GM21526 (cell line): ENCODE measurements around the gene ELN.
"Not testable (repeated sequence)": the region's sequence is repeated elsewhere in the genome, so short reads cannot be mapped to it uniquely, and the experiment has no call there.

Experiments used
- ATAC-seq: cut with Tn5 transposase; IDR thresholded peaks from one replicate; pipeline ENCODE4 v1.9.1; 2021; ENCODE audit warnings: moderate library complexity; ENCODE audit not compliant: unreplicated experiment, low FRiP score

The ELN gene

DNA sequence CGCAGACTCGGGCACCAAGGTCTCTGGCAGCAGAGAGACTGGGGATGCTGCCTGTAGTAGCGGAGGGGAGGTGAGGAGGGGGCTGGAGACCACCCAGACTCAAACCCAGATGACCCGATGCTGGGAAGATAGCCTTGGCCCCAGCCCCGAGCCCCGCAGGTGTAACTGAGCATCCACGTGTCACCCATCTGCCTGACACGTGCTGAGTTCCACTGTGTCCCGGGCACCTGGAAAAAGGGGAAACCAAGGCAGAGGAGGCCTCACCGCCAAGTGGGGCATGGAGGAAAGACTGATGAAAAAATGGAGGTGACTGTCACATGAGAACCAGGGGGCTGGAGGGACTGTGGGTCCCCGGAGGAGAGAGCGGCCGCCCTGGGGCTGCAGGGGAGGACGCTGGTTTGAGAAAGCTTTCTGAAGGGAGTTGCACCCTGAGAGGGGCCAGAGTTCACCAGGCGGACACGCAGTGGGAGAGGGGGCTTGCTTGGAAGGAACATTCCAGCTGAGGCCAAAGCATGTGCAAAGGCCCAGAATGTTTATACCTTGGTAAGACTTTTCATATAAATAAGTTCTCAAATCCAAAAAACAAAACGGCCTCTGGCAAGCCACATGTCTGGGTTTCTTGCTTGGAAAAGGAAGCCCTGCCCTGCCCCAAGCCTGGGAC lies 27.4 kb upstream of the ELN start:
- ATAC-seq = no peak

GRCh38 chr7:74001150-74001494 lies 26.9 kb upstream of the ELN start:
- no peak for ATAC-seq

DNA sequence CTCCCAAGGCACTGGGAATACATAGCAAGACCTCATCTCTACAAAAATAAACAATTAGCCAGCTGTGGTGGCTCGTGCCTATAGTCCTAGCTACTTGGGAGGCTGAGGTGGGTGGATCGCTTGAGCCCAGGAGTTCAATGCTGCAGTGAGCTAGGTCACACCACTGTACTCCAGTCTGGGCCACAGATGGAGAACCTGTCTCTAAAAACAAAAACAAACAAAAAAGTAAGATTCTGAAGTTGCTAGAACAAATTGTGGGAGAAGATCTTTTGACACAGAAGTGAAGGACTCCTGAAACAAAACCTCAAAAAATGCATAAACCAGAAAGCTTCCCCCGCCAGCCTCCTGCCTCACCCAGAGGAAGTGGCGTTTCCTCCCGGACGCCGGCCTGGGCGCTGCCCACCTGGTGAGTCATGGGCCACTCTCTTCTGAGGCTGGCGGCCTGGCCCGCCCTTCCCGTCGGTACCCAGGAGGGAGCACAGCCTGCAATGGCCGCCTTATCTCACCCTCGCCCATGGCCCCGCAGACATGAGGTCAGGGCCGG lies 25.4 kb upstream of the ELN start:
- ATAC-seq = no peak

DNA sequence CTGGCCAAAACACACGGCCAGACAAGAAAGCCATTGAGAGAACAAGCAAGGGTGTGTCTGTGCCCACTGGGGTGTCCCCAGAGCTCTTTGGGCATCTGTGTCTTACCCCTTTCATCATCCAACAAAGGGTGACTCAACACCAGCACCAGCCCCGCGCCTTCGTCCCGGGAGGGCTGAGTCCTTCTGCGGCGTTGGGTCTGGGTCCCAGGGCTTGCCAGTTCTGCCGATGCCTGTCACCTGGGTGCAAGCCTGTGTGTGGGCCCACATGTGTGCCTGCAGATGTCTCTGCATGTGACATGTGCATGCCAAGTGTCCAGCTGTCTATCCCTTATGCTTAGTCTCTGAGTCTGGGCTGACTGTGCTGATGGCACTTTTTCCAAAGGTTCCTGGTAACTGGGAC lies 24.4 kb upstream of the ELN start:
- no peak for ATAC-seq

DNA sequence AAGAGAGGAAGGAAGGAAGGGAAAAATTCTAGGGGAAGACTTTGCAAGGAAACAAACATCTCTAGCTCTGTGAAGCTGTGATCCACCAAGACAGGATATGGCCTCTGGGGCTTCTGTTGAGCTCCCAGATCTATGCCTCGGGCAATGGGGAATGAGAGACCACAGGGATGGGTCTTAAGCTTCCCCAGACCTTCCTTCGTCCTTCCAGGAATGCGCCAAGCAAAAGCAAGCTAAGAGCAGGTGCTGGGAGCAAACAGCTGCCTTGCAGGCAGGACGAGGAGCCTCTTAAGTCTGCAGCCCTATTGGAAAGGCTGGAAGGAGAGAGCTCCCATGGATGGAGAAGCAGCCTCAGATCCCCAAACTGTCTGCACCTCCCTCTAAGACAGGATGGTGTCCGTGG lies 21.9 kb upstream of the ELN start:
- no peak for ATAC-seq

DNA sequence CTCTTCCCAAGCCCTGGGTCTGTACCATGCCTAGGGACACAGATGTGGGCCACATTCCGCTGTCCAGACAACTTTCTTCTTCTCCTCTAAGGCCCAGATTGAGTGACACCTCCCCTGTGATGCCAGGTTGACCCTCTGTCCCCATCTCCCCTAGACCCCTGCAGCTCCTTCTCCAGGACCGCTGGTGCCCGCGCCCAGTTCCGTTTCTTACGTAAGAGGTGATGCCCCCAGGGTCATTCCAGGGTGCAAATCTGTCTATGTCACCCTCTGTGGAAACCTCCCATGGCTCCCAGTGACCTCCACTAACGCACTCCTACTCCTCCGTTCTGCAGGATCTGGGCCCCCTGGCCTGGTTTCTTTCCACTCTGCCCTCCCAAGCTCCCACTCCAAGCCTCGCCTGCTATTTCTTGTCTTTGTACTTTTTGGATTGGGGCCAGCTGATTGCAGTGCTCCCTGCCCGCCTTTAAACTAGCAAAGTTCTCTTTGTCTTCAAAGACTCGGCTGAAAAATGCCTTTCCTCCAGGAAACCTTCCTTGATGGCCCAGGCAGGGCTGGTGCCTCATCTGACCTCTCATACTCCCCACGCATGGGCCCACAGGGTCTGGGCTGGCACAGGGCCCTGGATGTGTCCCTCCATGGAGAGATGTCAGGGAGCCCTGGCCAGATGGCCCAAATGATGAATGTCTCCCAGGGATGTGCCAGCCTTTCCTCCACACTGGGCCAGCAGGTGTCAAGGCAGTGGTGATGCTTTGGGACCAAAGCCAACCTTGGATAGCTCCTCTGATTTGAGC lies 21.3 kb upstream of the ELN start:
- no peak for ATAC-seq

GRCh38 chr7:74007242-74007567 lies 20.8 kb upstream of the ELN start:
- no peak for ATAC-seq

DNA sequence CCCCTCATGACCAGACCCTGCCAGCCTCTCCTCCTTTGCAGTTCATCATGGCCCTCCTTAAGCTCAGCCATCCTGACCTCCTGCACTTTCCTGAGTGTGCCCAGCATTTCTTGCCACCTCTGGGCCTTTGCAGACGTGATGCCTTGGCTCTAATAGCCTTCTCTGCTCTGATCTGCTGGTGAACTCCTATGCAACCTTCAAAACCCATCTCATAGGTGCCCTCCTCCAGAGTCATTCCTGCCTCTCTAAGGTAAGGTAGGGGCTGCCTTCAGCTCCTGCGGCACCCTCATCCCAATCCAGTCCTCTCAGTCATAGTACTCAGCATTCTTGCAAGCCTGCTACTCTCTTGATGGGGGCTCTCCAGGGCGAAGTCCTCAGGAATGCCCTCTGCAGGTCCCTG lies 19.3 kb upstream of the ELN start:
- no peak for ATAC-seq

- ATAC-seq = no peak
Observed at GRCh38 chr7:74009719-74010118, 18.3 kb upstream of the ELN start.

- ATAC-seq = no peak
Observed at GRCh38 chr7:74010407-74010806, 17.6 kb upstream of the ELN start.

DNA sequence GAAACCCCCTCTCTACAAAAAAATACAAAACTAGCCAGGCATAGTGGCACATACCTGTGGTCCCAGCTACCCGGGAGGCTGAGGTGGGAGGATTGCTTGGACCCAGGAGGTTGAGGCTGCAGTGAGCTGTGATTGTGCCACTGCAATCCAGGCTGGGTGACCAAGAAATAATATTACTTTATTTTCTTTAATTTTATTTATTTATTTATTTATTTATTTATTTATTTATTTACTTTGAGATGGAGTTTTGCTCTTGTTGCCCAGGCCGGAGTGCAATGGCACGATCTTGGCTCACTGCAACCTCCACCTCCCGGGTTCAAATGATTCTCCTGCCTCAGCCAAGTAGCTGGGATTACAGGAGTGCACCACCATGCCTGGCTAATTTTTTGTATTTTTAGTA lies 16.6 kb upstream of the ELN start:
- ATAC-seq = not testable (repeated sequence)

- peak; percentile 88 for ATAC-seq
Observed at GRCh38 chr7:74012842-74013249, 15.1 kb upstream of the ELN start.

DNA sequence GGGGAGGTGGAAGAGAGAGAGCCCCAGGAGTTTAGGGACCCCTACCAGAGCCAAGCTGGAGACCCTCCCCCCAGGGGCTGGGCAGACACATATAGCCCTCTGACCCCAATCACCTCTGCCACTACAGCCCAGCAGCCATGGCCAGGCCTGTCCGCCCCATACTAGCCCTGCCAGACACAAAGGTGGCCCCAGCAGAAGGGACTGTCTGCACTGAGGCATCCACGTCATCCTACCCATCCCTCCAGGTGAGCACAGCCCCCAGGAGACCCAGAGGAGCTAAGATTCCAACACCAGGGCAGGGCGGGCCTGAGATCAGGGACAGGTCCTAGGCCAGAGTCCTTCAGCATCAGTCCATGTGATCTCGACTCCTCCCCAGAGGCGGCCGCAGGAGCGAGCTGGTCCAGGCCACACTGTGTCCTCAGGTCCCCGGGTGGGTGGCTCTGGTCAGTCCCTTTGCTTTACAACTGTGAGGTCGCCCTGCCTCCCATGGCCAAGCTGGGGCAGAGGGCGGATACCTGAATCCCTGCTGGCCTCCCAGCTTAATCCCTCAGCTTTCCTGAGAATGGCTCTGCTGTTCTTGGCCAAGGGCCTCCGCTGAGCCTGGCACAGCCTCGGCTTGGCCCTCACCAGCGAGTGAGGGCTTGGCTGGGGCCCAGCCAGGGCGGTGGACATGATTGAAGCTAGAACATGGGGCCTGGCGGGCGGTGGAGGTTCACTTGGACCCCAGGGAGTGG lies 14.3 kb upstream of the ELN start:
- ATAC-seq = no peak

GRCh38 chr7:74014931-74015330 lies 13.0 kb upstream of the ELN start:
- no peak for ATAC-seq

DNA sequence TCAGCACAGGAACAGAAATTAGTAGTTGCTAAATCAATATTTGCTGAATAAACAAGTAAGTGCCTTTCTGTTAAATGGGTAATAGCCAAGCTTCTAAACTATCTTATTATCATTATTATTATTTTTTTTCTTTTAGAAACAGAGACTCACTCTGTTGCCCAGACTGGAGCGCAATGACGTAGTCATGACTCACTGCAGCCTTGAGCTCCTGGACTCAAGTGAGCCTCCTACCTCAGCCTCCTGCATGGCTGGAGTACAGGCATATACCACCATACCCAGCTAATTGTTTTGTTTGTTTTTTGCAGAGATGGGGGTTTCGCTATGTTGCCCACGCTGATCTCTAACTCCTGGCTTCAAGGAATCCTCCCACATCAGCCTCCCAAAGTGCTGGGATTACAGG lies 12.3 kb upstream of the ELN start:
- ATAC-seq = no peak

- ATAC-seq = no peak
Observed at GRCh38 chr7:74017125-74017524, 10.8 kb upstream of the ELN start.

DNA sequence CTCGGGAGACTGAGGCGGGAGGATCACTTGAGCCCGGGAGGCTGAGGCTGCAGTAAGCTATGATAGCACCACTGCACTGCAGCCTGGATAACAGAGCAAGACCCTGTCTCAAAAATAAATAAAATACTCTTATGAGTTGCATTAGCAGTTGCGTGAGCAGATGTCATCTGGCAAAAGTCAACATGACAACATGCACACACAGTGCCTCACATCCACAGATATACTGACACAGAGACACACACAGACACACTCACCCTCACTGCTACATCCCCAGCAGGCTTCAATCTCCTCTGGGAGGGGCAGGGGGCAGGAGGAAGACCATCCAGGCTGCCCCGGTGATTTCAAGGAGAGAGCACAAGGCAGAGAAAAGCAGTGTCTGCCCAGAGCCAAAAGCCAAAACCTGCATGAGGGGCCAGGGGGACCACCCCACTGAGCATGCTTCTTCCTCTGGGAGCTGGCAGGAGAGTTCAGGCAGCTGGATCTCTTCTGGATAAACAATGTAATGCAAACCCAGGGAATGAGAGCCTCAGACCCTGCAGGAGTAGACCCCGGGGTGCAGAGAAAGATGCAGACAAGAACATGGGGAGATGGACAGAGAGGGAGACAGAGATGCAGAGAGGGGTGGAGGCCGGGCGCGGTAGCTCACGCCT lies 9.6 kb upstream of the ELN start:
- ATAC-seq = no peak

GRCh38 chr7:74019149-74019548 lies 8.8 kb upstream of the ELN start:
- no peak for ATAC-seq

DNA sequence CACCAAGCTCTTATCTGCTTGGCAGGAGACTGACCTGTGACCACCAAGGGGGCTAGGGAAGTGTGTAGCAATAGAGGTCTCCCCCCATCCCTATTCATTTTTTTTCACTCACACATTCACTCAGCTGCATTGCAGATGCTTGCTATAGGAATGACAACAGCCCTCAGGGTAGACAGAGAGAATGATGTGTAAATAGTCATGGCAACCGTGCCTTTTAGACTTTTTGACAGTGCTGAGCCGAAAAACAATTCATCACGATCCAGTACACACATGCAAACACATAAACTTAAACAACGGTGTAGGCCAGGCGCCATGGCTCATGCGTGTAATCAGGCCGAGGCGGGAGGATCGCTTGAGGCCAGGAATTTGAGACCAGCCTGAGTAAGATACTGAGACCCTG lies 7.6 kb upstream of the ELN start:
- no peak for ATAC-seq

GRCh38 chr7:74021546-74022320 lies 6.2 kb upstream of the ELN start:
- ATAC-seq = no peak
